Ascending aorta (tissue), 2 donors: ENCODE data around the gene ARL2BP. TPM values are rescaled to one million over a fixed set of nuclear protein-coding genes. Genes with fewer than 3 reads are reported as not detected.

ENCODE experiments used
- DNase-seq, 2 donors: peaks; one replicate each; pipeline ENCODE4 v3.0.0-alpha.2; 2019; ENCODE audit warnings: low spot score in 2 of 2
- H3K27ac ChIP-seq, 2 donors: fragments of 200-600 bp; sonication (generic); one replicate each; pipeline ENCODE4 v1.5.1; 2016 to 2017; ENCODE audit warnings: mild to moderate bottlenecking in 1 of 2
- H3K27me3 ChIP-seq: fragments of 200-600 bp; sonication (generic); one replicate; pipeline ENCODE4 v1.5.1; 2017
- H3K36me3 ChIP-seq, 2 donors: fragments of 200-600 bp; sonication (generic); one replicate each; pipeline ENCODE4 v1.5.1; 2016
- H3K4me1 ChIP-seq, 2 donors: fragments of 200-600 bp; sonication (generic); one replicate each; pipeline ENCODE4 v1.5.1; 2016 to 2017; ENCODE audit warnings: mild to moderate bottlenecking in 1 of 2
- H3K4me3 ChIP-seq, 2 donors: fragments of 200-600 bp; sonication (generic); one replicate each; pipeline ENCODE4 v1.5.1; 2016 to 2017; ENCODE audit warnings: mild to moderate bottlenecking in 1 of 2
- H3K9me3 ChIP-seq, 2 donors: fragments of 200-600 bp; sonication (generic); one replicate each; pipeline ENCODE4 v1.5.1; 2016
- CTCF ChIP-seq, 3 experiments: fragments of 200-600 bp in 2 of 3; fragments of 450-650 bp in 1 of 3; sonication (generic) in 2 of 3; IDR thresholded peaks; one replicate each; pipeline ENCODE4 v1.5.1; 2016 to 2019; ENCODE audit warnings: antibody characterized with exemption in 3 of 3, mild to moderate bottlenecking in 1 of 3, moderate library complexity in 1 of 3
- intact Hi-C: fragments of 100-400 bp; cut with DNase I; formaldehyde crosslinking; loops from one replicate; pipeline ENCODE4 v1.15.1; 2023
- total RNA-seq: library from RNA; depleted of rRNA; stranded (reverse); fragments of >200 nt; gene quantifications from one replicate; pipeline ENCODE4 v1.1.0, GENCODE V29; 2016

Gene ARL2BP
- total RNA-seq, 1 donor from 2014 or later = 44.1 TPM

- intact Hi-C loops = no loop called here
- H3K9me3 ChIP-seq = no peaks in the 10 kb centered on the region
- peaks cover 0 to 2% of the 10 kb centered on the region in 2 donors for H3K4me1 ChIP-seq
- peaks cover 46 to 53% of the 10 kb centered on the region in 2 donors for H3K36me3 ChIP-seq
- no peak for TF ChIP-seq CTCF (IDR thresholded peaks at IDR 0.05)
- no peaks in the 10 kb centered on the region for H3K27me3 ChIP-seq
- no peak overlapping the region for H3K27ac ChIP-seq
- peak in 1 of 2 donors; percentile 49 for DNase-seq
- no peak overlapping the region for H3K4me3 ChIP-seq
Observed at GRCh38 chr16:57255686-57256415, 10.8 kb downstream of the ARL2BP start.

GRCh38 chr16:57256601-57257395 lies 11.7 kb downstream of the ARL2BP start:
- peaks cover 0 to 2% of the 10 kb centered on the region in 2 donors for H3K4me1 ChIP-seq
- peak in 1 of 2 donors; percentile 53 for DNase-seq
- intact Hi-C loops = no loop called here
- no peak overlapping the region for H3K4me3 ChIP-seq
- no peaks in the 10 kb centered on the region for H3K9me3 ChIP-seq
- peaks cover 37 to 44% of the 10 kb centered on the region in 2 donors for H3K36me3 ChIP-seq
- no peaks in the 10 kb centered on the region for H3K27me3 ChIP-seq
- H3K27ac ChIP-seq = no peak overlapping the region
- TF ChIP-seq CTCF (IDR thresholded peaks at IDR 0.05) = no peak

- Histone ChIP-seq H3K27ac (no peak overlapping the region), H3K4me3 (no peak overlapping the region), H3K9me3 (no peaks in the 10 kb centered on the region), H3K27me3 (no peaks in the 10 kb centered on the region), H3K36me3 (peaks cover 29 to 36% of the 10 kb centered on the region in 2 donors), H3K4me1 (peaks cover 0 to 2% of the 10 kb centered on the region in 2 donors)
- DNase-seq = peak in 1 of 2 donors; percentile 46
- intact Hi-C loops = no loop called here
- TF ChIP-seq CTCF (IDR thresholded peaks at IDR 0.05) = no peak
Observed at GRCh38 chr16:57257455-57258070, 12.5 kb downstream of the ARL2BP start.

- TF ChIP-seq CTCF (IDR thresholded peaks at IDR 0.05) = no peak
- intact Hi-C loops = no loop called here
- Histone ChIP-seq H3K4me1 (peaks cover 0 to 2% of the 10 kb centered on the region in 2 donors), H3K27ac (no peak overlapping the region), H3K4me3 (no peak overlapping the region), H3K27me3 (no peaks in the 10 kb centered on the region), H3K9me3 (no peaks in the 10 kb centered on the region), H3K36me3 (peaks cover 23 to 28% of the 10 kb centered on the region in 2 donors)
- peak in 1 of 2 donors; percentile 49 for DNase-seq
Observed at GRCh38 chr16:57258226-57258909, 13.3 kb downstream of the ARL2BP start.

- DNase-seq = peak in 1 of 2 donors; percentile 43
- Histone ChIP-seq H3K9me3 (no peaks in the 10 kb centered on the region), H3K36me3 (peaks cover 18 to 22% of the 10 kb centered on the region in 2 donors), H3K27me3 (no peaks in the 10 kb centered on the region), H3K27ac (no peak overlapping the region), H3K4me1 (peaks cover 0 to 2% of the 10 kb centered on the region in 2 donors), H3K4me3 (no peak overlapping the region)
- intact Hi-C loops = no loop called here
- TF ChIP-seq CTCF (IDR thresholded peaks at IDR 0.05) = no peak
Observed at GRCh38 chr16:57258910-57259475, 13.9 kb downstream of the ARL2BP start.
